ENCODE data around the gene CEACAM1. TPM values are rescaled to one million over a fixed set of nuclear protein-coding genes. Genes with fewer than 3 reads are reported as not detected.
A peak's percentile ranks its signal among the peaks of the same experiment; 100 is the strongest.

CEACAM1 gene
- total RNA-seq, 3 donors from 2014 or later (not counting 1 experiment from before 2014, with no cell fraction given), result 1.3 to 1.9 TPM; not detected in 1

- H3K4me1 Mint-ChIP-seq, result peaks cover 6 to 14% of the 10 kb centered on the region in 2 donors
- WGBS (ENCODE audit: insufficient coverage), result 65% methylated on average over 6 of the region's 7 CpGs
- Histone ChIP-seq H3K27me3 (ENCODE audit: control insufficient read depth, insufficient read depth, low read length) (no peaks in the 10 kb centered on the region), H3K36me3 (ENCODE audit: control insufficient read depth, insufficient read depth, low read length) (no peaks in the 10 kb centered on the region), H3K4me3 (ENCODE audit: low read length) (no peak overlapping the region), H3K27ac (ENCODE audit: low read length) (no peak overlapping the region), H3K9me3 (ENCODE audit: control insufficient read depth, insufficient read depth, low read length) (no peaks in the 10 kb centered on the region), H3K4me1 (ENCODE audit: control insufficient read depth, insufficient read depth, low read length) (no peaks in the 10 kb centered on the region)
- intact Hi-C loops (cut with micrococcal nuclease), result no loop called here
- H3K36me3 Mint-ChIP-seq, result no peaks in the 10 kb centered on the region
- H3K27ac Mint-ChIP-seq, result peak overlapping the region in 1 of 2 donors; percentile 2
- H3K4me3 Mint-ChIP-seq, result no peak overlapping the region
- no peaks in the 10 kb centered on the region for H3K9me3 Mint-ChIP-seq
- DNase-seq (peak in 1 of 2 donors; percentile 12), ATAC-seq (peak in 1 of 3 donors; percentile 52)
- H3K27me3 Mint-ChIP-seq (ENCODE audit: low read depth in 2 of 2), result no peaks in the 10 kb centered on the region
- TF ChIP-seq, protein P1, sequence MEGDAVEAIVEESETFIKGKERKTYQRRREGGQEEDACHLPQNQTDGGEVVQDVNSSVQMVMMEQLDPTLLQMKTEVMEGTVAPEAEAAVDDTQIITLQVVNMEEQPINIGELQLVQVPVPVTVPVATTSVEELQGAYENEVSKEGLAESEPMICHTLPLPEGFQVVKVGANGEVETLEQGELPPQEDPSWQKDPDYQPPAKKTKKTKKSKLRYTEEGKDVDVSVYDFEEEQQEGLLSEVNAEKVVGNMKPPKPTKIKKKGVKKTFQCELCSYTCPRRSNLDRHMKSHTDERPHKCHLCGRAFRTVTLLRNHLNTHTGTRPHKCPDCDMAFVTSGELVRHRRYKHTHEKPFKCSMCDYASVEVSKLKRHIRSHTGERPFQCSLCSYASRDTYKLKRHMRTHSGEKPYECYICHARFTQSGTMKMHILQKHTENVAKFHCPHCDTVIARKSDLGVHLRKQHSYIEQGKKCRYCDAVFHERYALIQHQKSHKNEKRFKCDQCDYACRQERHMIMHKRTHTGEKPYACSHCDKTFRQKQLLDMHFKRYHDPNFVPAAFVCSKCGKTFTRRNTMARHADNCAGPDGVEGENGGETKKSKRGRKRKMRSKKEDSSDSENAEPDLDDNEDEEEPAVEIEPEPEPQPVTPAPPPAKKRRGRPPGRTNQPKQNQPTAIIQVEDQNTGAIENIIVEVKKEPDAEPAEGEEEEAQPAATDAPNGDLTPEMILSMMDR (IDR thresholded peaks at IDR 0.05), result no peak
Observed at GRCh38 chr19:42480335-42481095, 47.8 kb downstream of the CEACAM1 start.

GRCh38 chr19:42479736-42480135, 48.5 kb downstream of the CEACAM1 start:
- no peaks in the 10 kb centered on the region for H3K36me3 ChIP-seq (ENCODE audit: control insufficient read depth, insufficient read depth, low read length)
- no peaks in the 10 kb centered on the region for H3K27me3 Mint-ChIP-seq (ENCODE audit: low read depth in 2 of 2)
- no peak overlapping the region for H3K4me3 ChIP-seq (ENCODE audit: low read length)
- no peaks in the 10 kb centered on the region for H3K9me3 Mint-ChIP-seq
- peaks cover 6 to 14% of the 10 kb centered on the region in 2 donors for H3K4me1 Mint-ChIP-seq
- no peaks in the 10 kb centered on the region for H3K4me1 ChIP-seq (ENCODE audit: control insufficient read depth, insufficient read depth, low read length)
- TF ChIP-seq, protein P1 (IDR thresholded peaks at IDR 0.05), result no peak
- H3K27ac ChIP-seq (ENCODE audit: low read length), result no peak overlapping the region
- no peaks in the 10 kb centered on the region for H3K36me3 Mint-ChIP-seq
- H3K27ac Mint-ChIP-seq, result no peak overlapping the region
- no peaks in the 10 kb centered on the region for H3K9me3 ChIP-seq (ENCODE audit: control insufficient read depth, insufficient read depth, low read length)
- H3K4me3 Mint-ChIP-seq, result no peak overlapping the region
- intact Hi-C loops (cut with micrococcal nuclease), result no loop called here
- H3K27me3 ChIP-seq (ENCODE audit: control insufficient read depth, insufficient read depth, low read length), result no peaks in the 10 kb centered on the region
- 95% methylated on average over 9 of the region's 9 CpGs for WGBS (ENCODE audit: insufficient coverage)
- ATAC-seq (no peak), DNase-seq (no peak)

- no peaks in the 10 kb centered on the region for H3K27me3 Mint-ChIP-seq (ENCODE audit: low read depth in 2 of 2)
- no peak overlapping the region for H3K4me3 Mint-ChIP-seq
- H3K9me3 ChIP-seq (ENCODE audit: control insufficient read depth, insufficient read depth, low read length), result no peaks in the 10 kb centered on the region
- no peaks in the 10 kb centered on the region for H3K4me1 ChIP-seq (ENCODE audit: control insufficient read depth, insufficient read depth, low read length)
- H3K36me3 Mint-ChIP-seq, result no peaks in the 10 kb centered on the region
- H3K36me3 ChIP-seq (ENCODE audit: control insufficient read depth, insufficient read depth, low read length), result no peaks in the 10 kb centered on the region
- ATAC-seq (no peak), DNase-seq (no peak)
- H3K27ac ChIP-seq (ENCODE audit: low read length), result no peak overlapping the region
- TF ChIP-seq, protein P1 (IDR thresholded peaks at IDR 0.05), result no peak
- H3K27ac Mint-ChIP-seq, result no peak overlapping the region
- no peaks in the 10 kb centered on the region for H3K27me3 ChIP-seq (ENCODE audit: control insufficient read depth, insufficient read depth, low read length)
- intact Hi-C loops (cut with micrococcal nuclease), result no loop called here
- H3K4me3 ChIP-seq (ENCODE audit: low read length), result no peak overlapping the region
- H3K9me3 Mint-ChIP-seq, result no peaks in the 10 kb centered on the region
- 94% methylated on average over 2 of the region's 2 CpGs for WGBS (ENCODE audit: insufficient coverage)
- H3K4me1 Mint-ChIP-seq, result peaks cover 6 to 14% of the 10 kb centered on the region in 2 donors
Observed at GRCh38 chr19:42478765-42479311, 49.4 kb downstream of the CEACAM1 start.
